Naive thymus-derived CD4-positive, alpha-beta T cell (primary cell): Measurements from ENCODE around the gene CSHL1. TPM values are rescaled to one million over a fixed set of nuclear protein-coding genes. Genes with fewer than 3 reads are reported as not detected.

Experiments
- ATAC-seq: fragments of 150-1000 bp; cut with Tn5 transposase; 2 replicates; pipeline ENCODE4 v1.10.0; 2021; ENCODE audit warnings: mild to moderate bottlenecking, moderate library complexity
- CTCF ChIA-PET: fragments of 350-600 bp; sonication (Branson Sonifier 250); formaldehyde crosslinking; loops from one replicate; lab custom pipeline; 2021; ENCODE audit warnings: antibody characterized with exemption; lab: Charles Lee
- POLR2A ChIA-PET: fragments of 350-600 bp; sonication (Branson Sonifier 250); formaldehyde crosslinking; loops from one replicate; lab custom pipeline; 2021; ENCODE audit warnings: antibody characterized with exemption, inconsistent platforms; lab: Charles Lee
- DNase-seq, 9 donors: peaks; one replicate each; pipeline versions ENCODE4 v3.0.0 to v3.0.0-alpha.2; 2020 to 2022; ENCODE audit warnings: mixed read lengths in 1 of 9
- H3K27ac ChIP-seq: one replicate; pipeline ENCODE4 v1.7.0; 2013; ENCODE audit warnings: mild to moderate bottlenecking, low read depth, low read length, moderate library complexity
- H3K27me3 ChIP-seq, 2 donors: one replicate each; pipeline ENCODE4 v1.7.0; 2013; ENCODE audit warnings: low read length in 2 of 2, mild to moderate bottlenecking in 2 of 2, moderate library complexity in 2 of 2; ENCODE audit not compliant: control insufficient read depth in 2 of 2, insufficient read depth in 2 of 2
- H3K36me3 ChIP-seq, 3 experiments: 1 replicate in 2 of 3; 2 replicates in 1 of 3; pipeline ENCODE4 v1.7.0; 2013; ENCODE audit warnings: low read length in 3 of 3, mild to moderate bottlenecking in 3 of 3, moderate library complexity in 1 of 3; ENCODE audit not compliant: insufficient read depth in 3 of 3, control insufficient read depth in 2 of 3
- H3K4me1 ChIP-seq, 2 donors: one replicate each; pipeline ENCODE4 v1.7.0; 2013; ENCODE audit warnings: low read length in 2 of 2, mild to moderate bottlenecking in 2 of 2, moderate library complexity in 1 of 2; ENCODE audit not compliant: control insufficient read depth in 2 of 2, insufficient read depth in 2 of 2
- H3K4me3 ChIP-seq: 2 replicates; pipeline ENCODE4 v1.7.0; 2013; ENCODE audit warnings: mild to moderate bottlenecking, low read length
- H3K9me3 ChIP-seq, 3 experiments: 1 replicate in 2 of 3; 2 replicates in 1 of 3; pipeline ENCODE4 v1.7.0; 2013; ENCODE audit warnings: low read length in 3 of 3; ENCODE audit not compliant: control insufficient read depth in 2 of 3
- H3K27ac Mint-ChIP-seq, 9 donors: one replicate each; pipeline ENCODE4 v1.8.0; 2020 to 2022; ENCODE audit warnings: mixed read lengths in 9 of 9, mild to moderate bottlenecking in 8 of 9, moderate library complexity in 5 of 9, inconsistent platforms in 2 of 9
- H3K27me3 Mint-ChIP-seq, 5 donors: one replicate each; pipeline ENCODE4 v1.8.0; 2021 to 2022; ENCODE audit warnings: mixed read lengths in 5 of 5, mild to moderate bottlenecking in 1 of 5
- H3K36me3 Mint-ChIP-seq, 5 donors: one replicate each; pipeline ENCODE4 v1.8.0; 2020 to 2022; ENCODE audit warnings: mixed read lengths in 5 of 5, mild to moderate bottlenecking in 3 of 5, inconsistent platforms in 1 of 5
- H3K4me1 Mint-ChIP-seq, 7 donors: one replicate each; pipeline ENCODE4 v1.8.0; 2020 to 2022; ENCODE audit warnings: mixed read lengths in 7 of 7, mild to moderate bottlenecking in 3 of 7, inconsistent platforms in 1 of 7
- H3K4me3 Mint-ChIP-seq, 10 donors: one replicate each; pipeline ENCODE4 v1.8.0; 2020 to 2022; ENCODE audit warnings: mild to moderate bottlenecking in 10 of 10, mixed read lengths in 10 of 10, moderate library complexity in 6 of 10, inconsistent platforms in 2 of 10
- H3K9me3 Mint-ChIP-seq, 11 donors: one replicate each; pipeline ENCODE4 v1.8.0; 2020 to 2022; ENCODE audit warnings: mixed read lengths in 11 of 11, mild to moderate bottlenecking in 4 of 11, inconsistent platforms in 1 of 11, moderate library complexity in 1 of 11
- intact Hi-C, 2 donors: fragments of 100-400 bp; cut with micrococcal nuclease; formaldehyde crosslinking; loops; one replicate each; pipeline ENCODE4 v1.15.1; 2023
- polyA plus RNA-seq, 2 donors: library from polyadenylated mRNA; unstranded; fragments of 300-500 nt; fragmentation: Illumina TruSeq; gene quantifications; one replicate each; pipeline ENCODE4 v1.2.3, GENCODE V29; 2021
- total RNA-seq, 6 experiments: library from RNA in 5 of 6; stranded (reverse) in 5 of 6; gene quantifications; 1 replicate in 5 of 6; 2 replicates in 1 of 6; pipeline ENCODE4 v1.2.3 and lab custom pipeline; 2021 to 2026

Gene CSHL1
- total and polyA plus RNA-seq, 7 experiments from 2014 or later, result not detected

DNA sequence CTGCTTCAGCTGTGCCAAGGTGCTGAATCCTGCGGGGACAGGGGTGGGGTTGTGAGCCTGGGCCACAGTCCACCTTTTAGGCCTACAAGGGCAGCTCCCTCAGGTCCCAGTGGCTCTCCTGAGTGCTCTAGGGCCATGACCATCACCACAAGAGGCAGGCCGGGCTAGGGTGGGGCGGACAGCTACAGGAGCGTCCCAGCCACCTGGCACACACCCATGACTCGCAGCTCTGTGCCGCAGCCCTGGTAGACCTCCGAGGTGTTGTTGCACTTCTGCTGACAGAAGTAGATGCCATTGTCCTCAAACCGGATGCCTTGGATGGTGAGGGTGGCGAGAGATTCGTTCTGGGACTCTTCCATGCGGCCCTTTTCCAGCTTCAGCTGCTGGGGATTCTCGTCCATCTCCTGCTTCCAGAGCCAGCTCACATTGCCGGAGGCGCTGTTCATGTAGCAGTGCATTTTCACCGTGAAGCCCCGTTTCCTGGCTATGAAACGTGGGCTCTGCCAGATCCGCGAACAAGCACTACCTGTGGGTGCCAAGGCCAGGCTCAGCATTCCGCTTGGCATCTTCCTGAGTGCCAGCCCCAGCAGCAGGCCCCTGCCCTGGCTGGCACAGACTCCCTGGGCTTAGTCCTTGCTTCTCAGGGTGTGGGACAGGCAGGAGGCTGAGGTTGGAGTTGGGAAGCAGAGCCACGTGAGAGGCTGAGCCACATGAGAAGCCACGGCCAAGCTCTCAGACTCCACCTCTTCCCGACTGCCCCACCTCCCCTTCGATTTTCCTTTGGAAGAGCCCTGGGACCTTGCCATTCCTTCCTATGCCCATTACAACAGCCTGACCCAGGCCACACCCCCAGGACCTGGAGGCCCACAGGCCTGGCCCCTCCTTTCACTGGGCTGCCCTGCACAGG is 19.1 kb upstream of the CSHL1 start:
- ATAC-seq, result no peak
- Histone ChIP-seq H3K4me3 (no peak overlapping the region), H3K4me1 (peaks cover 13 to 21% of the 10 kb centered on the region in 2 donors), H3K9me3 (no peaks in the 10 kb centered on the region), H3K36me3 (peaks cover 0 to 28% (median 0%) of the 10 kb centered on the region in 3 experiments), H3K27ac (peak overlapping the region; percentile 84), H3K27me3 (no peaks in the 10 kb centered on the region)
- POLR2A ChIA-PET, result interaction anchor here (1.3 to 3.0 kb wide), 4 partner anchors 11 to 215 kb away, joined by 3 to 17 read pairs (median 10); no protein-coding TSS in a partner anchor
- intact Hi-C loops, result loop anchor here (5.0 kb wide), 3 partner anchors 57 to 97 kb away; no protein-coding TSS in a partner anchor
- H3K9me3 Mint-ChIP-seq, result no peaks in the 10 kb centered on the region
- peak overlapping the region in 8 of 10 donors; percentile 88 to 99 (median 95) for H3K4me3 Mint-ChIP-seq
- no peaks in the 10 kb centered on the region for H3K27me3 Mint-ChIP-seq
- CTCF ChIA-PET, result interaction anchor here (1.1 to 3.7 kb wide), 6 partner anchors 11 to 99 kb away, joined by 5 to 20 read pairs (median 10); partner anchors contain the start of gene GH1
- peaks cover 11 to 28% (median 24%) of the 10 kb centered on the region in 7 donors for H3K4me1 Mint-ChIP-seq
- peaks cover 0 to 10% (median 0%) of the 10 kb centered on the region in 5 donors for H3K36me3 Mint-ChIP-seq
- peak overlapping the region in 7 of 9 donors; percentile 65 to 96 (median 93) for H3K27ac Mint-ChIP-seq
- no peak for DNase-seq

DNA sequence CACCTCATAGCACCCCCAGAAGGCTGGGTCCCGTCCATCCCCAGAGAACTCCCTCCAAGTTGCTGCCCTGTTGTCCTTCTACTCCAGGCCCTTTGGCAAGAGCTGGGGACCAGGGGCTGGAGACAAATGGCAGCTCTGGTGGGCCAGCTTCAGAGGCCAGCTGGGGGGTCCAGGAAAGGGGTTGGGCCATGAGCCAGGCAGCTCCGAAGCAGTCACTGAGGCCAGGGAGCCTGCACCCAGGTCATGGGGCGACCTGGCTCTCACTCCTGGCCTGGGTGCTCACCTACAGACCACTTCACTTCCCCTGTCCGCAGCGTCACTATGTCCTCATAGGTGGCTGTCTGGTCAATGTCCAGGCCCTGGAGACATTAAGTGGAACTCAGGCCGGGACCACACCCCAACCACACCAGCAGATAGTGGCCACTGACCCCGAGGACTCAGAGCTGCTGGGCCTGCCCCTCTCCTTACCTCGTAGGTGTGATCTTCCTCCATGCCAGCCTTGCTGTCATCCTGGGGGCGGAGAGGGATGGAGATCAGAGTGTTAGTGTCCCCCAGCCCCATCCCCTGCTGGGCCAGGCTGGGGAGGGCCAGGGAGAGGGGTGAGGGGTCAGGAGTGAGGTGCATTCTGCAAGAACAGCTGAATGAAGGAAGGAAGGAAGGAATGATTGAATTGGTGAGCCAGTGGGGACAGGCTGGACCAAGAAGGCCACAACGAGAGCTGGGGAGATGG is 18.1 kb upstream of the CSHL1 start:
- H3K9me3 ChIP-seq, result no peaks in the 10 kb centered on the region
- no peaks in the 10 kb centered on the region for H3K27me3 ChIP-seq
- ChIA-PET POLR2A (no interaction called here), CTCF (interaction anchor here (2.2 to 3.7 kb wide), 2 partner anchors 10 to 17 kb away, joined by 7 to 20 read pairs; partner anchors contain the start of gene GH1)
- intact Hi-C loops, result no loop called here
- no peak for DNase-seq
- Mint-ChIP-seq H3K4me1 (peaks cover 11 to 28% (median 24%) of the 10 kb centered on the region in 7 donors), H3K9me3 (no peaks in the 10 kb centered on the region), H3K27me3 (no peaks in the 10 kb centered on the region), H3K36me3 (peaks cover 0 to 10% (median 0%) of the 10 kb centered on the region in 5 donors), H3K27ac (peak overlapping the region in 3 of 9 donors; percentile 19 to 77 (median 49)), H3K4me3 (peak overlapping the region in 3 of 10 donors; percentile 16 to 58 (median 40))
- H3K27ac ChIP-seq, result no peak overlapping the region
- no peak for ATAC-seq
- H3K4me3 ChIP-seq, result no peak overlapping the region
- peaks cover 13 to 21% of the 10 kb centered on the region in 2 donors for H3K4me1 ChIP-seq
- peaks cover 0 to 28% (median 0%) of the 10 kb centered on the region in 3 experiments for H3K36me3 ChIP-seq

DNA sequence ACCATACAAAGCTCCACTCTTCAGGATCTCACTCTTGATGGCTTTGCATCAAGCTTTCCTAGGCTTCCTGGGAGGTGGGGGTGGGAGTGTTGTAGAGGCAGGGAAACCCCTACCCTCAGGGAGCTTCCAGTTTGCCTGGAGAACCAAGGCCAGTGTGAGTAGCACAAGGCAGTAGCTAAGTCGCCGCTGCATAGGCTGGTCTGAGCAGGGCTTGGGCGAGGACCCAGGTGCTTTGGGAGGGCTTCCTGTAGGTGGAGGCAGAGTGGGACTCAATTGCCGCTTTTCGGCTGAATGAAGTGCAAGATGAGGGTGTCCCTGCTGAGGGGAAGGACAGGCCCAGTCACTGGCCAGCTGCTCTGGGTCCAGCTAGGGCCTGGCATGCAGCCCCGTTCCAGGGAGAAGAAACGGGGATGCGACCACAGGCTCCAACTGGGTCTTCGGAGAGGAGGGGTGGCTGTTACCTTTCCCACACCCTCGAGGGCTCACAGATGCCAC is 17.2 kb upstream of the CSHL1 start:
- peak overlapping the region in 1 of 9 donors; percentile 69 for H3K27ac Mint-ChIP-seq
- Histone ChIP-seq H3K27ac (no peak overlapping the region), H3K4me1 (peaks cover 13 to 21% of the 10 kb centered on the region in 2 donors), H3K27me3 (no peaks in the 10 kb centered on the region), H3K9me3 (no peaks in the 10 kb centered on the region), H3K36me3 (peaks cover 0 to 28% (median 0%) of the 10 kb centered on the region in 3 experiments), H3K4me3 (no peak overlapping the region)
- ATAC-seq (no peak), DNase-seq (no peak)
- CTCF ChIA-PET, result interaction anchor here (2.2 to 3.7 kb wide), 2 partner anchors 9 to 16 kb away, joined by 7 to 20 read pairs; partner anchors contain the start of gene GH1
- intact Hi-C loops, result no loop called here
- no peaks in the 10 kb centered on the region for H3K27me3 Mint-ChIP-seq
- peaks cover 0 to 10% (median 0%) of the 10 kb centered on the region in 5 donors for H3K36me3 Mint-ChIP-seq
- POLR2A ChIA-PET, result no interaction called here
- no peaks in the 10 kb centered on the region for H3K9me3 Mint-ChIP-seq
- H3K4me3 Mint-ChIP-seq, result peak overlapping the region in 1 of 10 donors; percentile 12
- H3K4me1 Mint-ChIP-seq, result peaks cover 11 to 26% (median 24%) of the 10 kb centered on the region in 7 donors

DNA sequence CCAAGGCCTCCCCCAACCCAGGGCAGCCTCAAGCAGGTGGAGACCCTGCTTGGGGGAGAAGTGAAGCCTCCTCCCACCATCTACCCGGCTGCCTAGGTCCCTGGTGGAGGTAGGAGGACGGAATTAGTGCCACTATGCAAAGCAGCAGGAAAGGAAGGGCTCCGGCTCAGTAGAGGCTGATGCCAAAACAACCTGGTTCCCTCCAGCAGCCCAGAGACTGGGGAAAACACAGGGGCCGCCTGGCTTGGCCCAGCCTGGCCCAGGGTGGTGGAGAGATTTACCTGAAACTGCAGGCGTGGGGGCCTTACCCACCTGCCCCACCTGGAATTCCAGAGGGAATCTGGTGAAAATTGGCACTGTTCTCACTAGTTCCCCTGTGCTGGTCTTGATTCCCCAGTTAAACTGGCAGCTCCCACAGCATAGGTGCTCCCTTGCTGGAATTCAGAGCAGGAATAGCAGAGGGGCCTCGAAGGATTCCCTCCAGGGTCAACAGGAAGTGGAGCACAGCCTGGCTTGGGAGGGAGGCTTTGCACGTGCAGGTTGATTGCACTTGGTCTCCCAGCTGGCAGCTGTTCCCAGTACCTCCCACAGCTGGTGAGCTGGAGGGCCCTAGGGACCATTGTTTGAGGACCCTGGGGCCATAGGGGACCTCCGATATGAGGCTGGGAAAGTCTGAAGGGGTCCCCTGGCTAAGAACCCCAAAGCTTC is 16.6 kb upstream of the CSHL1 start:
- Histone ChIP-seq H3K27ac (no peak overlapping the region), H3K27me3 (no peaks in the 10 kb centered on the region), H3K4me1 (peaks cover 12 to 18% of the 10 kb centered on the region in 2 donors), H3K9me3 (no peaks in the 10 kb centered on the region), H3K36me3 (peaks cover 0 to 28% (median 0%) of the 10 kb centered on the region in 3 experiments), H3K4me3 (no peak overlapping the region)
- peaks cover 0 to 10% (median 0%) of the 10 kb centered on the region in 5 donors for H3K36me3 Mint-ChIP-seq
- POLR2A ChIA-PET, result no interaction called here
- H3K27me3 Mint-ChIP-seq, result no peaks in the 10 kb centered on the region
- no peaks in the 10 kb centered on the region for H3K9me3 Mint-ChIP-seq
- peak overlapping the region in 1 of 9 donors; percentile 73 for H3K27ac Mint-ChIP-seq
- no peak overlapping the region for H3K4me3 Mint-ChIP-seq
- peaks cover 8 to 21% (median 19%) of the 10 kb centered on the region in 7 donors for H3K4me1 Mint-ChIP-seq
- no peak for DNase-seq
- CTCF ChIA-PET, result interaction anchor here (2.2 to 3.7 kb wide), 2 partner anchors 8 to 15 kb away, joined by 7 to 20 read pairs; partner anchors contain the start of gene GH1
- ATAC-seq, result no peak
- intact Hi-C loops, result no loop called here

DNA sequence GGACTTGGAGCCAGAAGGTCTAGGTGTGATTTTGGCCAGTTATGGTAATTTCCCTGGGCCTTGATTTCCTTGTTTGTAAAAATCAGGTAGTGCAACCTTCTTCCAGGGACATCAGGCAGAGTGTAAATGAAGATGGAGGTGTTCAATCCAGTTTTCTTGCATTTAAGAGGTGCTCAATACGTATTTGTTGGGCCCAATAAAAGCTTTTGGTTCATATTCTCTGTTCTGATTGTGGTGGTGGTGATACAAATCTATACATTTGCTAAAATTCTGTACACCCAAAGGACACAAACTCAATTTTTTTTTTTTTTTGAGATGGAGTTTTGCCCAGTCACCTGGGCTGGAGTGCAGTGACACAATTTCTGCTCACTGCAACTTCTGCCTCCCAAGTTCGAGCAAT is 15.1 kb upstream of the CSHL1 start:
- Histone ChIP-seq H3K9me3 (no peaks in the 10 kb centered on the region), H3K36me3 (peaks cover 0 to 28% (median 0%) of the 10 kb centered on the region in 3 experiments), H3K27ac (no peak overlapping the region), H3K4me1 (peaks cover 6 to 7% of the 10 kb centered on the region in 2 donors), H3K4me3 (no peak overlapping the region), H3K27me3 (no peaks in the 10 kb centered on the region)
- intact Hi-C loops, result no loop called here
- POLR2A ChIA-PET, result interaction anchor here (0.7 to 1.2 kb wide), 3 partner anchors 35 to 153 kb away, joined by 4 to 6 read pairs (median 4); no protein-coding TSS in a partner anchor
- no peak overlapping the region for H3K4me3 Mint-ChIP-seq
- peaks cover 0 to 4% (median 0%) of the 10 kb centered on the region in 5 donors for H3K27me3 Mint-ChIP-seq
- CTCF ChIA-PET, result interaction anchor here (0.9 to 1.4 kb wide), 2 partner anchors 103 to 208 kb away, joined by 3 to 4 read pairs; no protein-coding TSS in a partner anchor
- H3K36me3 Mint-ChIP-seq, result peaks cover 0 to 10% (median 0%) of the 10 kb centered on the region in 5 donors
- peak overlapping the region in 1 of 9 donors; percentile 13 for H3K27ac Mint-ChIP-seq
- no peaks in the 10 kb centered on the region for H3K9me3 Mint-ChIP-seq
- ATAC-seq, result no peak
- H3K4me1 Mint-ChIP-seq, result peaks cover 0 to 14% (median 7%) of the 10 kb centered on the region in 7 donors
- no peak for DNase-seq
